Testis (tissue), 2 donors: ENCODE data around the gene GNA12.

Experiments
- CTCF ChIP-seq, 3 experiments: fragments of 450-650 bp in 2 of 3; fragments of 200-600 bp in 1 of 3; sonication (generic) in 1 of 3; IDR thresholded peaks; one replicate each; pipeline ENCODE4 v1.5.1; 2016 to 2019; ENCODE audit warnings: antibody characterized with exemption in 3 of 3, mild to moderate bottlenecking in 2 of 3, moderate library complexity in 1 of 3
- POLR2A ChIP-seq: fragments of 450-650 bp; IDR thresholded peaks from one replicate; pipeline ENCODE4 v1.6.1; 2017; ENCODE audit warnings: antibody characterized with exemption, mild to moderate bottlenecking, moderate library complexity

GRCh38 chr7:2800931-2801688 lies 43.0 kb downstream of the GNA12 start:
- TF ChIP-seq CTCF (IDR thresholded peaks at IDR 0.05) (no peak), POLR2A (no peak)
